GM21367 (cell line): ENCODE data around the gene NCF2.

Experiments
- ATAC-seq: cut with Tn5 transposase; IDR thresholded peaks from one replicate; pipeline ENCODE4 v1.9.1; 2021; ENCODE audit not compliant: unreplicated experiment

Gene NCF2

GRCh38 chr1:183554577-183554976, 35.7 kb downstream of the NCF2 start:
- ATAC-seq, result no peak

GRCh38 chr1:183553764-183554163, 36.5 kb downstream of the NCF2 start:
- no peak for ATAC-seq

GRCh38 chr1:183553331-183553730, 36.9 kb downstream of the NCF2 start:
- ATAC-seq, result no peak

- ATAC-seq, result no peak
Measured at GRCh38 chr1:183552891-183553290, 37.4 kb downstream of the NCF2 start.

DNA sequence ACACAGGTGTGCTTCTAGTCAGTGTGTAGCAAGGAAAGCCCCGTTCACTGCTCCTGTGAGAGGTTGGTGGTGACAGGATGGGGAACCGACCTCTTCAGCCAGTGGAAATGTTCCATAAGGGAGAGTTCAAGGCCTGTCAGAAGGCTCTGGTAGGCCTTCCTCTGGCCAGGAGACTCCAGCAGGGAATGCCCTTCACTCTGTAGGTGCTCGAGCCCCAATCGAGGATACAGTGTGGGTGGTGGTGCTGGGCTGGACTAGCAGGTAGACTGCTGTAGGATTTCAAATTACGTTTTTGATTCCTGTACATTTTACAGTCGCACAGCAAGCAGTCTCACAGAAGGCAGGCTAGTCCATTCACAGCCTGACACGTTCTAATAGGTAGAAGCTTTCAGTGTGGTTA, 37.8 kb downstream of the NCF2 start:
- ATAC-seq, result no peak

DNA sequence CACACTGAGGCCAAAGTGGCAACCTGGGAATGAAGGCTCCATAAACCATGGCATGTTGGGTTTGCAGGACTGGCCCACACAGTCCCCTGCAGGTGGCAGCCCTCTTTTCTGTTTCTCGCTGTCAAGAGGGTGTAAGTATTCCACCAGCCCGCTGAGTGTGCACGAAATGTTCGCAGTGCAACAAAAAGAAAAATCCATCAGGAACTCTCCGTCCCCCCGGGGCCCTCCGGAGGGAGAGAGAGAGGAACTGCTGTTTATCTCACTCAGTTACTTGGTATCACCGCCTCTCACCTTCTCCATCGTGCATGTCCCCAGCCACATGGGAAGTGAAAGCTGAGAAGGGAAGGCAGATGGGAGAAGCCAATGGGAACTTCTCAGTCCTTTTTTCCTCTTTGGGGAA, 38.3 kb downstream of the NCF2 start:
- ATAC-seq, result no peak

- ATAC-seq, result no peak
Measured at GRCh38 chr1:183550915-183551314, 39.3 kb downstream of the NCF2 start.

DNA sequence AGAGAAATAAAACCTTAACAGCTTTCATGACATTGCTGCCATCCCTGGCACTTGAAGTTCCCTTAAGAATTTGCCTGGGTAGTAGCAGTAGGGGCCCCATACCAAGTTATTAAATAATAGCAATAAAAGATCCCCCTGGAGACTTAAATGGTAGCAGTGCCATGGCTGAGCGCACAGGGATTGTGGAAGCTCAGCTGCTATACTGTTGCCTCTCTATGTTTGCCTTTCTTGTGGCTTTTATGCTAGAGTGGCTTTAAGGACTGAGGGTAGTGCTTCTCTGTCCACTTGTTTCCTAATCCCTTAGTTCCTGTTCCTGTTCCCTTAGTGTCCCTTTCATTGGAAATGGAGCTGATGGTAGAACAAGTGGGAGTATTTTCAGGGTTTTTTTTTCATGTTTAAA, 42.1 kb downstream of the NCF2 start:
- ATAC-seq, result no peak

DNA sequence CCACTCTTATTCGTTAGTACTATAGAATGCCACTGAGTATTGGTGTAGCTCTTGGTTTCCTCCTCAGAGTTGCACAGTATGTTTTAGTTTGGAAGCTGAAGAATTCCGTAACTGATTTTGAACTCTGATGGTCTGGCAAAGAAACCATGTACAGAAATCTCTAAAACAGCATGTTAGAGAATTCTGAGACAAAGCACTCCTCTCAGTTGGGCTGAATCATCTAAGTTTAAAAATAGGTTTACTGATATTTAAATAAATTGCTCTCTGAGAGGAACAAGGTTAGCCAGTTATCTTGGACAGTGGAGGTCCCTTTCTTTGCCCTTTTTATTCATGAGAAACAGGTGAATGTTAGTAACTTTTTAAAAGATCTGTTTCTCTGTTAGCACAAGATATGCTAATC, 43.8 kb downstream of the NCF2 start:
- no peak for ATAC-seq

GRCh38 chr1:183544598-183545297, 45.5 kb downstream of the NCF2 start:
- ATAC-seq, result no peak

GRCh38 chr1:183543619-183544204, 46.5 kb downstream of the NCF2 start:
- no peak for ATAC-seq

GRCh38 chr1:183537405-183537804, 52.9 kb downstream of the NCF2 start:
- ATAC-seq, result no peak

GRCh38 chr1:183533617-183534174, 56.6 kb downstream of the NCF2 start:
- ATAC-seq, result no peak

DNA sequence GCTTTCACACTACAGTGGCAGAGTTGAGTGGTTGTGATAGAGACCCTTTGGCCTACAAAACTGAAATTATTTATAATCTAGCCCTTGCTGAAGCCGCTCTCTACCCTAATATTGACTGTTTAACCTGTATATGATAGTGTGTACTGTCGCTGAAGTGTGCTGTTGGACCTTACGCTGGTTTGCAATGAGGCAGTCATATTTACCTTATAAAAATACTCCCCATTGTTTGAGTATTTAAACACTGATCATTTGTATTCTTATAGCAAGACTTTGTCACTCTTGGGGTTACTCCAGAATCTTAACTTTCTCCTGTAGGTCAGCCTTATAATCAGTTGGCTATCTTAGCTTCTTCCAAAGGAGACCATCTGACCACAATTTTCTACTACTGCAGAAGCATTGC, 61.7 kb downstream of the NCF2 start:
- no peak for ATAC-seq

- ATAC-seq, result no peak
Measured at GRCh38 chr1:183522104-183522503, 68.2 kb downstream of the NCF2 start.

DNA sequence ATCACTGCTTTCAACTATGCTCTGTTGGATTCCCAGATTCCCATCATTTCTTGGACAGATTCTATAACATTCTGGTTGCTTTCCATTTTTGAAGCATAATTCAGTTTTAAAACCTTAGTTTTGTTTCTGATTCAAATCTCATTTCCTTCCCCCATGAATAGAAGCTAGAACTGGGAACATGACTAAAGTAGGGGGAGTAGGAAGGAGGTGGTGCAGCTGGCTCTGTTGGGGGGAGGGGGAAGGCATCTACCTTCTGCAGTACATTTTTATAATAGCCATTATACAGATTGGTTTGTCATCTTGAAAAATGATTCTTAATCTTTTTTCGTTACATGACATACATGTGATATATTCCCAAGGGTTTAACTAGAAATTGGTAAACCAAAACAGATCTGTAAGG, 69.9 kb downstream of the NCF2 start:
- ATAC-seq, result no peak

GRCh38 chr1:183517401-183517800, 72.9 kb downstream of the NCF2 start:
- no peak for ATAC-seq

DNA sequence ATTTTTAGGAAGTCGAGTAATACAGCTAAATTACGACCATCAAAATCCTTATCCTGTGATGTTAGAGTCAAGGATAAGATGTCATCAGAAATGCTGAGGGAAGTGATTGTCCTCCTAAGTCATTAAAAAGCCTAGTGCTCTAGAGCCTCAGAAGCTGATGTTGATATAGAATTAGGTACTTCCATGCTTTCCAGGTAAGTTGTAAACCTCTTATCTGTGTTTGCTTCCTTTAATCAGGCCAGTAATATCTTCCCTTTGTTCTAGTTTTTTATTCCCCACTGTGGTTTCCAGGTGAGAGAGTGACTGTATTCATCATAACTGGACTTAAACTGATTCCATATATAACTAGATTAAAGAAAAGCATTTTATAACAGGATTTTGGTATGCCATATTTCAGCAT, 73.5 kb downstream of the NCF2 start:
- no peak for ATAC-seq

GRCh38 chr1:183515002-183515689, 75.1 kb downstream of the NCF2 start:
- ATAC-seq, result no peak

GRCh38 chr1:183514235-183514634, 76.0 kb downstream of the NCF2 start:
- ATAC-seq, result no peak

GRCh38 chr1:183512450-183512849, 77.8 kb downstream of the NCF2 start:
- ATAC-seq, result no peak

DNA sequence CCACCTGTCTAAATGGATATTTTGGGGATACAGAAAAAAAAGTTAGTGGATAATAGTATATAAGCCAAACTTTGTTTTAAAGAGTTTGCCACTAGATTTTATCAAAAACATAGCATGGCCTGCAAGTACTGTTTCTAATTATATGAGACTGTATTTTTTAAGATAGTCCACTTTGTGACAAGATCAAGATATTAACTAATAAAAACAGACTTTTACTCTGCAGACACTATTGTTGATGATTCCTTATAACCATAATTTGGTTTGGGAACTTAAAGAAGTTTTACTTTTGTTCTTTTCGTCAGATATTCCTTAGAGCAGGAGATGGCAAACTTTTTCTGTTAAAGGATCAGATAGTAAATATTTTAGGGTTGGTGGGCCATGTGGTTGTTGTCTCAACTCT, 81.6 kb downstream of the NCF2 start:
- no peak for ATAC-seq
